Upper lobe of left lung (tissue), 6 donors: Measurements from ENCODE around the gene GABRA1. TPM values are rescaled to one million over a fixed set of nuclear protein-coding genes. Genes with fewer than 3 reads are reported as not detected.

ENCODE experiments used
- ATAC-seq, 2 donors: fragments of 200-7000 bp; cut with Tn5 transposase; one replicate each; pipeline ENCODE4 v1.9.1; 2022; ENCODE audit warnings: mild to moderate bottlenecking in 2 of 2, moderate library complexity in 2 of 2; ENCODE audit not compliant: low FRiP score in 2 of 2
- DNase-seq, 2 donors: peaks; one replicate each; pipeline ENCODE4 v3.0.0-alpha.2; 2019 to 2020
- H3K27ac ChIP-seq, 4 donors: fragments of 200-600 bp; sonication (generic); one replicate each; pipeline ENCODE4 v1.5.1; 2016 to 2019
- H3K27me3 ChIP-seq, 4 donors: fragments of 200-600 bp; sonication (generic); one replicate each; pipeline ENCODE4 v1.5.1; 2017 to 2019
- H3K36me3 ChIP-seq, 4 donors: fragments of 200-600 bp; sonication (generic); one replicate each; pipeline ENCODE4 v1.5.1; 2016 to 2019
- H3K4me1 ChIP-seq, 4 donors: fragments of 200-600 bp; sonication (generic); one replicate each; pipeline ENCODE4 v1.5.1; 2018 to 2019
- H3K4me3 ChIP-seq, 4 donors: fragments of 200-600 bp; sonication (generic); one replicate each; pipeline ENCODE4 v1.5.1; 2017 to 2019; ENCODE audit warnings: mild to moderate bottlenecking in 2 of 4, moderate library complexity in 1 of 4
- H3K9me3 ChIP-seq, 4 donors: fragments of 200-600 bp; sonication (generic); one replicate each; pipeline ENCODE4 v1.5.1; 2018 to 2019
- EP300 ChIP-seq, 4 donors: sonication (generic); formaldehyde crosslinking; IDR thresholded peaks; one replicate each; pipeline ENCODE4 v1.5.1; 2017; ENCODE audit warnings: antibody characterized with exemption in 4 of 4, control low read depth in 2 of 4
- POLR2A ChIP-seq, 4 donors: fragments of 450-650 bp; IDR thresholded peaks; one replicate each; pipeline ENCODE4 v1.5.1; 2016 to 2017; ENCODE audit warnings: antibody characterized with exemption in 4 of 4, mild to moderate bottlenecking in 2 of 4
- POLR2AphosphoS5 ChIP-seq, 2 donors: sonication (generic); formaldehyde crosslinking; IDR thresholded peaks; one replicate each; pipeline ENCODE4 v1.5.1; 2017; ENCODE audit warnings: antibody characterized with exemption in 2 of 2
- WGBS, 2 donors: methylation state at CpG; one replicate each; pipeline ENCODE4 v1.1.5; 2017 to 2018; 5-methylcytosine and 5-hydroxymethylcytosine counted together
- total RNA-seq, 6 donors: library from RNA; depleted of rRNA in 4 of 6; stranded (reverse); fragments of >200 nt in 4 of 6; gene quantifications; one replicate each; pipeline versions ENCODE4 v1.1.0 to v1.2.1, GENCODE V29; 2016 to 2021
- TF ChIP-seq, protein P1 (sequence below), 6 experiments: fragments of 450-650 bp in 4 of 6; fragments of 200-600 bp in 2 of 6; sonication (generic) in 2 of 6; IDR thresholded peaks; one replicate each; pipeline ENCODE4 v1.5.1; 2016 to 2019; ENCODE audit warnings: antibody characterized with exemption in 6 of 6
- donor health status: DM: no; HTN: no; CAD: no; lungs with moderate emphysema.
- donor health status: DM: no; HTN: yes; CAD: no; lungs with severe emphysema.

Gene GABRA1
- total RNA-seq, 6 donors from 2014 or later: not detected

DNA sequence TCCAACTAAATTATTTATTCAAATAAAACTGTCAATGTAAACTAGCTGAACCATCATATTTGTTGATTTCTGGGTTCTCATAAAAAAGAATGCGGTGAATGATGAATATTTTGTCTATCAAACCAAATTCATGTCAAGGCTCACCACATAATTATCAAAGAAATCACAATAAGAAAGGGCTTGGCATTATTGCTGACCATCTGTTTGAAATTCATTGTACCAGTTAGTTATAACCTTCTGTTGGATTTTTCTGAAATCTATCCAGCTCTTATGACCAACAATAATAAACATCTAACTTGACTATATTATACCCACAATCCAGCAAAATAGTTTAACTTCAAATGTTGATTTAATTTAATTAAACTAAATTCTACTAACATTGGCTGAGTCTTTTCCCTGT is 53.1 kb downstream of the GABRA1 start:
- Histone ChIP-seq H3K27me3 (no peaks in the 10 kb centered on the region), H3K9me3 (no peaks in the 10 kb centered on the region), H3K4me1 (no peaks in the 10 kb centered on the region), H3K27ac (no peak overlapping the region), H3K4me3 (no peak overlapping the region), H3K36me3 (no peaks in the 10 kb centered on the region)
- DNase-seq (no peak), ATAC-seq (no peak)
- no peak for TF ChIP-seq POLR2AphosphoS5 (IDR thresholded peaks at IDR 0.05)
- TF ChIP-seq, protein P1, sequence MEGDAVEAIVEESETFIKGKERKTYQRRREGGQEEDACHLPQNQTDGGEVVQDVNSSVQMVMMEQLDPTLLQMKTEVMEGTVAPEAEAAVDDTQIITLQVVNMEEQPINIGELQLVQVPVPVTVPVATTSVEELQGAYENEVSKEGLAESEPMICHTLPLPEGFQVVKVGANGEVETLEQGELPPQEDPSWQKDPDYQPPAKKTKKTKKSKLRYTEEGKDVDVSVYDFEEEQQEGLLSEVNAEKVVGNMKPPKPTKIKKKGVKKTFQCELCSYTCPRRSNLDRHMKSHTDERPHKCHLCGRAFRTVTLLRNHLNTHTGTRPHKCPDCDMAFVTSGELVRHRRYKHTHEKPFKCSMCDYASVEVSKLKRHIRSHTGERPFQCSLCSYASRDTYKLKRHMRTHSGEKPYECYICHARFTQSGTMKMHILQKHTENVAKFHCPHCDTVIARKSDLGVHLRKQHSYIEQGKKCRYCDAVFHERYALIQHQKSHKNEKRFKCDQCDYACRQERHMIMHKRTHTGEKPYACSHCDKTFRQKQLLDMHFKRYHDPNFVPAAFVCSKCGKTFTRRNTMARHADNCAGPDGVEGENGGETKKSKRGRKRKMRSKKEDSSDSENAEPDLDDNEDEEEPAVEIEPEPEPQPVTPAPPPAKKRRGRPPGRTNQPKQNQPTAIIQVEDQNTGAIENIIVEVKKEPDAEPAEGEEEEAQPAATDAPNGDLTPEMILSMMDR (IDR thresholded peaks at IDR 0.05): no peak
- TF ChIP-seq POLR2A (IDR thresholded peaks at IDR 0.05): no peak
- TF ChIP-seq EP300 (IDR thresholded peaks at IDR 0.05): no peak
- 88 to 94% methylated on average over 1 of the region's 1 CpG for WGBS, 2 donors

DNA sequence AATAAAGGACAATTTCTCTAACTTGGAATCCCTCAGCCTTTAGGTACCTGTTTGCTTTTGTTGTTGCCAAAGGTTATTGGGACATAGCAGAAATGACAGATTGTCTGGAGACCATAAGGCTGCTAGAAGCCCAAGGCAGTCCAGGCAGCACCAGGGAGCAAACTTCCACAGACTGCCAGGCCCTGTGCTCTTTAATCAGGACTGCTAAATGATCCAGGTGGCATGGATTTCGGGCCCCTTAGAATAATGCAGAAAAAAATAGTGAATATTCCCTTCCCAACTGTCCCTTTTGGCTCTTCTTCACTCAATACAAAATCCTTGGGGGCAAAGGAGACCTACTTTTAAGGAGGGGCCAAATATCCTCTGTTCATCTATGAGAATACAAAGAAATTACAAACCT is 73.9 kb downstream of the GABRA1 start:
- no peak for DNase-seq
- ATAC-seq: no peak
- Histone ChIP-seq H3K36me3 (no peaks in the 10 kb centered on the region), H3K4me1 (no peaks in the 10 kb centered on the region), H3K9me3 (no peaks in the 10 kb centered on the region), H3K27ac (no peak overlapping the region), H3K4me3 (no peak overlapping the region), H3K27me3 (no peaks in the 10 kb centered on the region)
- WGBS, 2 donors: 40 to 45% methylated on average over 1 of the region's 1 CpG
- TF ChIP-seq EP300 (IDR thresholded peaks at IDR 0.05): no peak
- TF ChIP-seq, protein P1 (IDR thresholded peaks at IDR 0.05): no peak
- TF ChIP-seq POLR2AphosphoS5 (IDR thresholded peaks at IDR 0.05): no peak
- no peak for TF ChIP-seq POLR2A (IDR thresholded peaks at IDR 0.05)

DNA sequence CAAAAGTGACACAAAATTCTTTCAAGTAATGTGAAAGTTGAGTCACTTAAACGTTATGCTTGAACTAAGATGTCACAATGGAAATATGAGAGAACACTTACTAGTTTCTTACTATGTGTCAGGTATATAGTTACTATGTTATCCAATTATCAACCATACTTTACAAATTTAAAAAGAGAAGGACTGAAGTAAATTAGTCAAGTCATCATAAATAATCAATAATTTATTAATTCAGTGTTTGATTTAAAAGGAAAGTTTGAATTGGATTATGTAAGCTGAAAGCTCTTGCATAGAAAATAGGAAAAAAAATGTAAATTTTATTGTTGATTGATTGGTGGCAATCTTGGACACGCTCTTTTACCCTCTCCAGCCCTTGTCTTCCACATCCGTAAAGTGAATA is 76.3 kb downstream of the GABRA1 start:
- no peak overlapping the region for H3K27ac ChIP-seq
- H3K9me3 ChIP-seq: no peaks in the 10 kb centered on the region
- TF ChIP-seq, protein P1 (IDR thresholded peaks at IDR 0.05): no peak
- TF ChIP-seq POLR2A (IDR thresholded peaks at IDR 0.05) (no peak), POLR2AphosphoS5 (IDR thresholded peaks at IDR 0.05) (no peak), EP300 (IDR thresholded peaks at IDR 0.05) (no peak)
- H3K4me3 ChIP-seq: no peak overlapping the region
- H3K27me3 ChIP-seq: no peaks in the 10 kb centered on the region
- no peak for DNase-seq
- H3K4me1 ChIP-seq: no peaks in the 10 kb centered on the region
- 79 to 89% methylated on average over 3 of the region's 3 CpGs for WGBS, 2 donors
- no peaks in the 10 kb centered on the region for H3K36me3 ChIP-seq
- ATAC-seq: no peak

- H3K4me1 ChIP-seq: no peaks in the 10 kb centered on the region
- H3K27me3 ChIP-seq: no peaks in the 10 kb centered on the region
- no peaks in the 10 kb centered on the region for H3K9me3 ChIP-seq
- H3K36me3 ChIP-seq: no peaks in the 10 kb centered on the region
- DNase-seq: no peak
- ATAC-seq: no peak
- H3K27ac ChIP-seq: no peak overlapping the region
- 79% methylated on average over 4 of the region's 4 CpGs; no CpG with 5 or more reads in 1 of the 2 donors for WGBS, 2 donors
- no peak overlapping the region for H3K4me3 ChIP-seq
- TF ChIP-seq POLR2A (IDR thresholded peaks at IDR 0.05) (no peak), EP300 (IDR thresholded peaks at IDR 0.05) (no peak), POLR2AphosphoS5 (IDR thresholded peaks at IDR 0.05) (no peak)
- TF ChIP-seq, protein P1 (IDR thresholded peaks at IDR 0.05): no peak
Observed at GRCh38 chr5:161925960-161926359, 78.0 kb downstream of the GABRA1 start.

GRCh38 chr5:161934486-161934885 is 86.6 kb downstream of the GABRA1 start:
- 74 to 80% methylated on average over 3 of the region's 3 CpGs for WGBS, 2 donors
- Histone ChIP-seq H3K4me3 (no peak overlapping the region), H3K9me3 (no peaks in the 10 kb centered on the region), H3K4me1 (no peaks in the 10 kb centered on the region), H3K36me3 (no peaks in the 10 kb centered on the region), H3K27ac (no peak overlapping the region), H3K27me3 (no peaks in the 10 kb centered on the region)
- DNase-seq (no peak), ATAC-seq (no peak)
- TF ChIP-seq, protein P1 (IDR thresholded peaks at IDR 0.05): no peak
- TF ChIP-seq EP300 (IDR thresholded peaks at IDR 0.05): no peak
- TF ChIP-seq POLR2A (IDR thresholded peaks at IDR 0.05): no peak
- TF ChIP-seq POLR2AphosphoS5 (IDR thresholded peaks at IDR 0.05): no peak
